Stimulated activated CD8-positive, alpha-beta memory T cell treated with anti-CD3 and anti-CD28 coated beads, Interleukin-4, amount 100 ng/mL, for 4 hours (primary cell): ENCODE data around the gene ARGFX.
"Not testable (repeated sequence)": the region's sequence is repeated elsewhere in the genome, so short reads cannot be mapped to it uniquely, and the experiment has no call there.

Experiments
- DNase-seq, 2 donors: peaks; one replicate each; pipeline ENCODE4 v3.0.0-alpha.2; 2020; ENCODE audit warnings: low read depth in 2 of 2, low spot score in 1 of 2

The ARGFX gene

DNA sequence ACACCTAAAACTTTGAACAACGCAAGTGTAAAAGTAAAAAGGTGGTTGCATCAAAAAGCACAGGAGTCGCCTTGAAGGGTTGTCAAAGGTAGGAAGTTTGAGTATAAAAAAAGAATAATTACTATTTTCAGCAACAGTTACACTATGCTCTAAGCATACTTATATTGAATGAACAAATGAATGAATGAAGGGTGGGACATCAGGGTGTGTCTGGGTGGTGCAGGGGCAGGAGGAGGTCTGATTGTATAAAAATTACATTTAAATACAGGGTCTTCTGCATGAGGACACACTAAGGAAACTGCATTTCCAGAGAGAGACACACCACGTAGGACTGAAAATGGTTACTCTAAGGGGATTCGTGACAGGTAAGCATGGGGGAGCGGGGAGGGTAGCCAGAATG lies at the start of gene ARGFX:
TSS of gene ARGFX (plus strand) at position 301 of the 400 bp plus-strand sequence. CDS start 2,765 bp downstream, outside the sequence.
- DNase-seq = no peak

GRCh38 chr3:121517953-121518655 lies 49.6 kb upstream of the ARGFX start:
- DNase-seq = no peak

DNA sequence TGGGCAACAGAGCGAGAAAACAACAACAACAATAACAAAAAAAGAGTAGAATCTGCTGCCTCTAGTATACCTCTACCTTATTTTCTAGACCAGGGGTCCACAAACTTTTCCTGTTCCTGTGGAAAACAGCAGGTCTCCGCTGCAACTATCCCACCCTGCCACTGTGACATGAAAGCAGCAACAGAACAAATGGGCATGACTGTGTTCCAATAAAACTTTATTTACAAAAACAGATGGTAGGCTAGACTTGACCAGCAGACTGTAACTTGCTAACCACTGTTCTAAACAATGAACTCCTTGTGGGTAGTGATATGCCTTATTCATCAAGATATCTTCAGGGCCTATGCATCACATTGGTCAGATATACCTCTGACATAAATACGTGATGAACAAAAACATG lies 47.2 kb upstream of the ARGFX start:
- no peak for DNase-seq

GRCh38 chr3:121529308-121529707 lies 38.4 kb upstream of the ARGFX start:
- DNase-seq = no peak

DNA sequence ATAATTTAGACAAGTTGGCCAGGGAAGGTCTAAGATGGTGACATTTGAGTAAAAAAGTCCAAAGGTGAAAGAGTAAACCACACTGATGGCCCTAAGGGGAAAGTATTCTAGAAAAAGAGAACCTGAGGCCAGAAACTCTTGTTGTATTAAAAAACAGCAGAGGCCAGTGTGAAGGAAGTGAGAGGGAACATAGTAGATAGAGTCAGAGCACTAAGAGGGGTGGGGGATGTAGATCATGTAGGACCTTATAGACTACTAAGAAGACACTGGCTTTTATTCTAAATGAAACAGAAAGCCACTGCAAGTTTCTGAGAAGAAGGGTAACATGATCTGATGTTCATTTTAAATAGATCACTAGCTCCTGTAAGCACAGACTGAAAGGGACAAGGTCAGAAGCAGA lies 36.5 kb upstream of the ARGFX start:
- no peak for DNase-seq

DNA sequence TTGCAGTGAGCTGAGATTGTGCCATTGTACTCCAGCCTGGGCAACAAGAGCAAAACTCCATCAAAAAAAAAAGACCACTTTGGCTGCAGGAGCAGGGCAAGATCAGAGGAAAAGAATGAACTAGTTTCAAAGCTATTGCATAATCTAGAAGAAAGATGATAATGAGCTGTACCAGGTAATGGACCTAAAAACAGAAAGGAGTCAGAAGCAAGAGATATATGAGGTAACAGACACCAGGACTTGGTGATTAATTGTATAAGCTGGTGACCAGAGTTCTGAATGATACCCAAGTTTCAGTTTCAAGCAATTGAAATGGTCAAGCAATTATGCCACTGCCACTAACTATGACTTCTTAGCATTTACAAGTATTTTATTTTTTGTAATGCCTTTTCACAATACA lies 24.8 kb upstream of the ARGFX start:
- no peak for DNase-seq

DNA sequence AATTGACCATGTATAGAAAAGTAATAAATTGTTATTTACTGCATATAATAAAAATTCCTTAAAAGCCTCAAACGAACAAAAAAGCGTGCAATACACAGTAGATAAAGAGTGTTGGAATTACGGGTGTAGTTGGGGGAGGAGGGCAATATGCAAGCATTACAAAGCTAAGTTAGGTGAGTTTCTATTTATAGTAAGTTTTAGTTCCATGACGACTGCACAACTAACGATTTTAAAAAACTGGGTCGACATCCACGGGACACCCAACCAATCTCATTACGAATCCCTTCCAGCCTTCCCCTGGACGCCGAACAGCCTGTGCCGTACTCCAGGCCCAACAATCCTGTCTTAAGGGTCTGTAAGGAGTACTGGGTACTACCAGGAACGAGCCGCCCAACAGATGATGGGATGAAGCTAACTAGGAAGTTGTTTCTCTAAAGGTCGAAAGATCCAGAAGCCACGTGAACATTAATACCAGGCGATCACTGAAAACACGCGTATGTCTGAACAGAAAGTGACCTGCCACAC lies 22.6 kb upstream of the ARGFX start:
- DNase-seq = no peak

DNA sequence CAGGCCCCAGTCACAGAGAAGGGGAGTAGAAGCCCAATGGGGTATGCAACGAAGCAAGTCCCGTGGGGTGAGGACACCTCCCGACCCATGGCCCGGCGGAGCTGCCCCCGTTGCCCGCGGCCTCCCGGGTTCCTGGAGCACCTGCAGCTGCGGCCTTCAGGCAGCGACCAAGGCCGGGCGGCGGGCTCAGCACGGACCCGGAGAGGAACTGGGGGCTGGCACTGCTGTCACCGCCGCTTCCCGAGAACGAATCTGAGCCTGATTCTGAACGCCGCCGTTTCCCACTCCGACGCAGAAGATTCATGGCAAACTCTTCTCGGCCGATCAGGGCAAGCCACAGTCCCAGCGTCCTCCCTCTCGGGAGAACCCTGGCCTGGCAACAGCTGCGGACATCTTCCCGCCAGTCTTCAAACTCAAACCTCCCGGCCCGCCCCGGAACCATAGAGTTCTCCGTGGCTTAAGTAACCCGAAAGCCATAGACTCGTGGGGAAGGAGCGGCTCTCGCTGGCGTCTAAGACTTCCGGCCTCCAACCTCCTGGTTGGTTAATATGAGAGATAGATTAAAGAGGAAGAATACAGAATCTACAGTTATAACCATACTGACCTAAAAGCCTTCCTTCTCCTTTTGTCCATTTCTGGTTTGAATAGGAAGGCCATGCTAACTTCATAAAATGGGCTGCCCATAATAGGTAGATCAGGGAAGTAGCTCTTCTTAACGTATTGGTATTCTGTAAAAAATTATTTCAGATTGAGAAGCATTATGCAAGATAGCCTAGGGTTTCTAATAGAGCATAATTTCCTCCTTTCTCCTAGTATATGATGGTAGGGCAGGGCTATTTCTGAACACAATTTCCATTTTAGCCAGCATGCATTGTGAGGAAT lies 21.9 kb upstream of the ARGFX start, which contains the start of gene POLQ:
TSS of gene POLQ (minus strand) at position 415 of the 882 bp plus-strand sequence. CDS start at position 304, 111 bp downstream.
- peak; percentile 67 to 73 for DNase-seq

GRCh38 chr3:121552379-121552778 lies 15.4 kb upstream of the ARGFX start:
- DNase-seq = no peak

DNA sequence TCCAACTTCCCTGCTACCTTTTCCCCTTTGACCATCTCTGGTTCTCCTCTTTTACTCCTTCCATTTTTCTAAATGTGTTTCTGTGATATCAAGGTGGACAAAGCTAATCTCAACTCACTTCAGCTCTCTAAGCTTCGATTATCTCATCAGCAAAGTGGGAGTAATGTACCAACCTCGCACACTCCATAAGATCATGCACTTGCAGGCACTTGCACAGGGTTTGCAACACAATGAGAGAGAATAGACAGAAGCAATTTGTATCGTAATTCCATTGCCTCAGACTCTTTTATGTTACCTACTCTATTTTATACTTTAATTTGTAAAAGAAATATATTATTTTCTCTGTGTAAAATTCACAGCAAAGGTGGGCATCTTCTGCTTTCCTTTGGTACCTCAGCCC lies 15.0 kb upstream of the ARGFX start:
- DNase-seq = no peak

GRCh38 chr3:121557426-121557934 lies 10.3 kb upstream of the ARGFX start:
- no peak for DNase-seq

DNA sequence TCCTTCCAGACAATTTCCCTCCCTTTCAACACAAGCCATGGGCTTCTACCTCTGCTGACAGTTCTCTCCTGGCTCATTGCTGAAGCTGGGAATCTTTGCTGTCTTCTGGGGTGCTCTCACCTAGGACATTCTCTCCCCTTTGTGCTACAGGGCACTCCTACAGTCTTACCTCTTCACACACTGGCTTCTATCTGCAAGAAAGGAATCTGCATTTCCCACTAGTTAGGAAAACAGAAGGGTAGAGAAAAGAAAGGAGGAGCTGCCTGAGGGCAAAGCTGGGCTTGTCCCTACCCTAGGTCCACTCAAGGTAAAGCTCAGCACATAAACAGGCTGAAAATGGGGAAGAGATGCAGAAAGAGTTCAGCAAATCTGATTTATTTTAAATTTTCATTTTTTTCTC lies 5.6 kb upstream of the ARGFX start:
- DNase-seq = no peak

DNA sequence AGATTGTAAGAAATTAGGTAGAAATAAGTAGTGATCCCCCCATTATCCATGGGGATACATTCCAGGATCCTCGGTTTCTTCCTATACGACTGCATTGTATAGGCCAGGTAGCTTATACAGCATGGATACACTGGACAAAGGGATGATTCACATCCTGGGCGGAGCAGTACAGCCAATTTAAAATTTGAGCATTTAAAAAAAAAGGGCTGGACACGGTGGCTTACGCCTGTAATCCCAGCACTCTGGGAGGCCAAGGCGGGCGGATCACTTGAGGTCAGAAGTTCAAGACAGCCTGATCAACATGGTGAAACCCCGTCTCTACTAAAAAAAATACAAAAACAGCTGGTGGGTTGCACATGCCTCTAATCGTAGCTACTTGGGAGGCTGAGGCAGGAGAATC lies 976 bp upstream of the ARGFX start:
- no peak for DNase-seq

GRCh38 chr3:121574449-121574848 lies 6.7 kb downstream of the ARGFX start:
- no peak for DNase-seq

DNA sequence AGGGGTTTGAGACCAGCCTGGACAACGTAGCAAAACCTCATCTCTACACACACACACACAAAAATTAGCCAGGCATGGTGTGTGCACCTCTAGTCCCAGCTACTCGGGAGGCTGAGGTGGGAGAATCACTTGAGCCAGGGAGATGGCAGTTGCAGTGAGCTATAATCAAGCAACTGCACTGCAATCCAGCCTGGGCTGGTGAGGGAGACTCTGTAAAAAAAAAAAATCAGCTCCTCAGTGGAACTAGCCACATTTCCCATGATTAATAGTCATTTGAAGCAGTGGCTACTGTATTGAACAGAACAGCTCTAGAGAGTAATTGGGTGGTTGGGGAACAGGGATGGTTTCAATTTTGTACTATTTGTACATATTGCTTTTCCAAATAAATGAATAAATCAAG lies 13.9 kb downstream of the ARGFX start:
- no peak for DNase-seq

DNA sequence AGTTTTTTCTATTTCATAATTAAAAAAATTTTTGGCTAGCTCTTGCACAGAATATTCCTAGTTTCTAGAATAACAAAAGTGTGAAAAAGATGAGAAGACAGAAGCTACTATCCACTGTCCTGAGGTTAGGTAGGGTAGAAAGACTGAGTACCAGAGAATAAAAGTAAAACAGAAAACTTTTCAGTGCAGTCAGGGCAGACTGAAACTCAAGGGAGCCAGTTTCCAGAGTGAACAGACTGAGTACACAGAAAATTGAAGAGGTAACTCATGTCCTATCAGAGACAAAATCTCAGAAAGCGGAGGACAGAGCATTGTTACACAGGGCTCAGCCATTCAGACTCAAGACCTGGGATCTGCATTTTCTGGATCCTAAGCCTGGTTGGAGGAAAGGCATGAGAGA lies 16.7 kb downstream of the ARGFX start:
- DNase-seq = no peak

DNA sequence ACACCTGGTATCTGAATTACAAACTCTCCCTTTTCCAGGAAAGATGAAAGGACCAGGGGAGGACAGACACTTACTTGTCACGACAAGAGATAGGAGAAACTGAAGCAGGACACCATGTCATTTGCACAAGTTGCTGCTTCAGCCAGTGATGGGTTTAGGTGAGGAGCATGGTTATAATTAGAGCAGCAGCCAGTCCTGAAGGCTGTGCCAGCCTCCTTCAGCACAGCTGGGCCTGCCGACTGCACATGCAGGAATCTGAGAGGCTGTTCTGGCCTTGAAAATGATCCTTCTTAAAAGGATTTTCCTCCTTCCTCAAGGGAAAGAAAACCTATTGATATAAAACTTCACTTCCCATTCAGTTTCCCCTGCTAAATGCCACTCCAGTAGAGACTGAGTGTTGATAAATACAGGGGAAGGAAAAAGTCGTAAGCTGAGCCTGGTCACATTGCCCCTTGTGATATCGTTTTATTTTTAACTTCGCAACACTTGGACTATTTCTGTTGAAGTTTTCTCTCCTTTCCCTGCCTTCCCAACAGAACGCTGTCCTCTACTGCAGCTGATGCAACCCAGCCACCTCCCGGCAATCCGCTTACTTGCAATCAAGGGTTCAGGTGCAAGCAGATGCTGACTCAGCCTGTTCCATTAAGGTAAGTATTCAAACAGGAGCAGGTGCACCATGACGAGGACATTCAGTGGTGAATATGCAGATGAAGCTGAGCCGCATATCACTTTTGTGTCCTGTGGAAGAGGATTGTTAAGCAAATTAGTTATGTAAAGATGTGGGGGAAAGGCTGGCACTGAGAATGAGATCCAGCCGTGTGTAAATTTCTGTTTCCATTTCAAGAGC lies 25.3 kb downstream of the ARGFX start, which contains the start of gene FBXO40:
TSS of gene FBXO40 (plus strand) at position 524 of the 847 bp plus-strand sequence. CDS start 27,197 bp downstream, outside the sequence.
- DNase-seq = no peak

DNA sequence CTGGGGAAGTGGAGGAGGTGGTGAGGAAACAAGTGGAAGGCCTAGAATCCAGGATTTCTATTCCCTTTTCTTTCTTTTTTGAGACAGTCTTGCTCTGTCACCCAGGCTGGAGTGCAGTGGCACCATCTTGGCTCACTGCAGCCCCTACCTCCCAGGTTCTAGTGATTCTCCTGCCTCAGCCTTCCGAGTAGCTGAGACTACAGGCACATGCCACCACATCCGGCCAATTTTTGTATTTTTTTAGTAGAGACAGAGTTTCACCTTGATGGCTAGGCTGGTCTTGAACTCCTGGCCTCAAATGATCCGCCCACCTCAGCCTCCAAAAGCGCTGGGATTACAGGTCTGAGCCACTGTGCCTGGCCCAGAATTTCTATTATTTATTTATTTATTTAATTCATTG lies 26.1 kb downstream of the ARGFX start:
- DNase-seq = not testable (repeated sequence)

DNA sequence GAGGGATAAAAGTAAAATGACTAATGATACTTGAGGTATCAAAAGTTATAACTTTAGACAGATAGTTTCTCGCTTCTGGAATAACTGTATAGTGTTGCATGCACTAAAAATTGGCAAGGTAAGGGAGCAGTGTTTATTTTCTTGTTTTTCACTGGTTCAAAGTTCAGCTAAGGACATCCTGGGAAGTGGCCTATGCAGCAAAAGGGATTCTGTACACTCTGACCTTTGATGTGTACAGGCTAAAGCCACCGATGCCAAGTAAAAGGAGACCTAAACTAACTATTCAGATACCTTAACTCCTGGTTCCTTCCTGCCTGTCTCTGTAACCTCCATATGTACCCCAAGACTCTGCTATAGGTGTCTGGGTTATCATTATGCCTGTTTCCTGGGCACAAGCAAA lies 27.1 kb downstream of the ARGFX start:
- DNase-seq = no peak

GRCh38 chr3:121595765-121596406 lies 28.1 kb downstream of the ARGFX start:
- DNase-seq = no peak
